ENCODE measurements around the gene QRICH1. TPM values are rescaled to one million over a fixed set of nuclear protein-coding genes. Genes with fewer than 3 reads are reported as not detected.
A peak's percentile ranks its signal among the peaks of the same experiment; 100 is the strongest.

Gene QRICH1
- total RNA-seq, 1 experiment from 2014 or later = 87.5 TPM

- Histone ChIP-seq H4K20me1 (ENCODE audit: insufficient read depth) (no peaks in the 10 kb centered on the region; the same call in 1 of the 2 replicates), H3K27ac (no peak overlapping the region), H3F3A (ENCODE audit: insufficient read depth, low read depth) (peaks cover 49% of the 10 kb centered on the region), H3K4me1 (replicated peaks; ENCODE audit: insufficient read depth) (peaks cover 19% of the 10 kb centered on the region), H3K27me3 (ENCODE audit: insufficient read depth, low read depth) (no peaks in the 10 kb centered on the region), H2AFZ (no peak overlapping the region), H3K36me3 (ENCODE audit: low read depth) (peaks cover 14% of the 10 kb centered on the region; the same call in 1 of the 2 replicates), H3K9me3 (ENCODE audit: insufficient read depth, low read depth) (no peaks in the 10 kb centered on the region), H3K79me2 (ENCODE audit: low read depth) (peaks cover 57% of the 10 kb centered on the region), H3K4me2 (peak overlapping the region; percentile 95), H3K4me3 (no peak overlapping the region), H3K9me2 (ENCODE audit: insufficient read depth) (no peaks in the 10 kb centered on the region)
- ChIA-PET CTCF (no interaction called here), POLR2A (ENCODE audit: unreplicated experiment) (no interaction called here)
- intact Hi-C loops (cut with micrococcal nuclease; ENCODE audit: unreplicated experiment) = loop anchor here (5.0 kb wide), 1 partner anchor 65 kb away; the partner anchor contains the start of gene QRICH1
- TF ChIP-seq CTCF (conservative IDR thresholded peaks at IDR 0.05) (no peak), EZH2 (IDR thresholded peaks at IDR 0.05; ENCODE audit: low read depth) (no peak)
- BruUV-seq (replicated peaks) = no TSS peak
- no peak for DNase-seq
Observed at GRCh38 chr3:49027634-49028033, 66.2 kb downstream of the QRICH1 start.

GRCh38 chr3:49026536-49026935 is 67.3 kb downstream of the QRICH1 start:
- intact Hi-C loops (cut with micrococcal nuclease; ENCODE audit: unreplicated experiment) = loop anchor here (5.0 kb wide), 1 partner anchor 66 kb away; the partner anchor contains the start of gene QRICH1
- no peaks in the 10 kb centered on the region for H3K9me3 ChIP-seq (ENCODE audit: insufficient read depth, low read depth)
- no peak overlapping the region for H3K4me2 ChIP-seq
- H4K20me1 ChIP-seq (ENCODE audit: insufficient read depth) = no peaks in the 10 kb centered on the region; the same call in 1 of the 2 replicates
- H3K4me3 ChIP-seq = no peak overlapping the region
- no peak for TF ChIP-seq CTCF (conservative IDR thresholded peaks at IDR 0.05)
- TF ChIP-seq EZH2 (IDR thresholded peaks at IDR 0.05; ENCODE audit: low read depth) = no peak
- peaks cover 57% of the 10 kb centered on the region for H3F3A ChIP-seq (ENCODE audit: insufficient read depth, low read depth)
- H3K79me2 ChIP-seq (ENCODE audit: low read depth) = peaks cover 61% of the 10 kb centered on the region
- ChIA-PET POLR2A (ENCODE audit: unreplicated experiment) (interaction anchor here (0.6 kb wide), 1 partner anchor 20 kb away, joined by 5 read pairs; the partner anchor contains the start of gene WDR6), CTCF (no interaction called here)
- H3K4me1 ChIP-seq (replicated peaks; ENCODE audit: insufficient read depth) = peaks cover 19% of the 10 kb centered on the region
- no peak for DNase-seq
- no peak overlapping the region for H2AFZ ChIP-seq
- no TSS peak for BruUV-seq (replicated peaks)
- no peaks in the 10 kb centered on the region for H3K9me2 ChIP-seq (ENCODE audit: insufficient read depth)
- no peaks in the 10 kb centered on the region for H3K27me3 ChIP-seq (ENCODE audit: insufficient read depth, low read depth)
- H3K36me3 ChIP-seq (ENCODE audit: low read depth) = peaks cover 14% of the 10 kb centered on the region; the same call in 1 of the 2 replicates
- H3K27ac ChIP-seq = no peak overlapping the region

GRCh38 chr3:49025793-49026520 is 67.9 kb downstream of the QRICH1 start:
- Histone ChIP-seq H4K20me1 (ENCODE audit: insufficient read depth) (no peaks in the 10 kb centered on the region; the same call in 1 of the 2 replicates), H3K4me3 (no peak overlapping the region), H3K27me3 (ENCODE audit: insufficient read depth, low read depth) (no peaks in the 10 kb centered on the region), H3F3A (ENCODE audit: insufficient read depth, low read depth) (peaks cover 52% of the 10 kb centered on the region), H3K36me3 (ENCODE audit: low read depth) (peaks cover 14% of the 10 kb centered on the region; the same call in 1 of the 2 replicates), H2AFZ (no peak overlapping the region), H3K9me2 (ENCODE audit: insufficient read depth) (no peaks in the 10 kb centered on the region), H3K79me2 (ENCODE audit: low read depth) (peaks cover 63% of the 10 kb centered on the region), H3K4me2 (no peak overlapping the region), H3K4me1 (replicated peaks; ENCODE audit: insufficient read depth) (peaks cover 19% of the 10 kb centered on the region), H3K27ac (no peak overlapping the region), H3K9me3 (ENCODE audit: insufficient read depth, low read depth) (no peaks in the 10 kb centered on the region)
- intact Hi-C loops (cut with micrococcal nuclease; ENCODE audit: unreplicated experiment) = loop anchor here (5.0 kb wide), 1 partner anchor 66 kb away; the partner anchor contains the start of gene QRICH1
- no TSS peak for BruUV-seq (replicated peaks)
- ChIA-PET POLR2A (ENCODE audit: unreplicated experiment) (interaction anchor here (0.6 kb wide), 1 partner anchor 282 kb away, joined by 5 read pairs; no protein-coding TSS in a partner anchor), CTCF (no interaction called here)
- DNase-seq = no peak
- TF ChIP-seq EZH2 (IDR thresholded peaks at IDR 0.05; ENCODE audit: low read depth) = no peak
- no peak for TF ChIP-seq CTCF (conservative IDR thresholded peaks at IDR 0.05)
